ENCODE results near the gene LETM1. TPM values are rescaled to one million over a fixed set of nuclear protein-coding genes. Genes with fewer than 3 reads are reported as not detected.

LETM1 gene
- total RNA-seq, 2 donors from 2014 or later: 37.2 to 50.5 TPM

DNA sequence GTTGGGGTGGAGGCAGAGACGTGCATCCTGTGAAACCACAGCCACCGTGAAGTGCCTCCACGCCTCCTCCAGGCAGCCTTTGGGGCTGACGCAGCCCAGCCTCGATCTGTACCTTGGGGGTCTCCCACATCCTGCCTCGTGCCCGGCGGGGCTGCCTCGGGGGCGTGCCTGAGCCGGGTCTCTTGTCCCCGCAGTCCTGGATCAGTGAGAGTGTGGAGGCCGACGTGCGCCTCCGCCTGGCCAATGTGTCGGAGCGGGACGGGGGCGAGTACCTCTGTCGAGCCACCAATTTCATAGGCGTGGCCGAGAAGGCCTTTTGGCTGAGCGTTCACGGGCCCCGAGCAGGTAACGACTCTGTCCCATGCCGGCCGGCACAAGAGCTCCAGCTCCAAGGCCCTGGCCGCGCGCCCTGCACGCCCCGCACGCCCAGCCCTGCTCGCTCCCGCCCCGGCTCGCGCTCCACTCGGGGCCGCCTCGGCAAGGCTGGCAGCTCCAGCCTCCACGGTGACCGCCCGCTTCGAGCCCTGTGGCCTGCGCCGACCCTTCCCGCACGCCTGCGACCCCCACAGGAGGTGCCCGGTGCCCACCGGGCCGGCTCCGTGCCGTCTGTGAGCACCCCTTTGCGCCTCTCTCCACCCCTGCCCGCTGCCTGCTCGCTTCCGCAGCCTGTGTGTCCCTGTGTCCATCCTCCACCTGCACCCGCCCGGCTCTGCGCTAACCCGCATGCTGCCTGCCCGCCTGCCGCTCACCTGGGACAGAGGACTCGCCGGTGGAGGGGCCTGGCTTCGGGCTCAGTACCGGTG, 53.0 kb downstream of the LETM1 start:
- intact Hi-C loops (cut with DNase I): no loop called here
- ATAC-seq (no peak), DNase-seq (peak; percentile 24)

- DNase-seq (peak; percentile 62), ATAC-seq (peak in 1 of 2 donors; percentile 35)
- intact Hi-C loops (cut with DNase I): no loop called here
Measured at GRCh38 chr4:1802151-1802715, 53.7 kb downstream of the LETM1 start.

- no peak for ATAC-seq
- intact Hi-C loops (cut with DNase I): no loop called here
- DNase-seq: no peak
Measured at GRCh38 chr4:1801286-1801958, 54.5 kb downstream of the LETM1 start.

GRCh38 chr4:1800805-1801204, 55.2 kb downstream of the LETM1 start:
- intact Hi-C loops (cut with DNase I): no loop called here
- ATAC-seq (no peak), DNase-seq (no peak)

- intact Hi-C loops (cut with DNase I): no loop called here
- ATAC-seq (no peak), DNase-seq (no peak)
Measured at GRCh38 chr4:1799387-1800375, 56.3 kb downstream of the LETM1 start.

- ATAC-seq: no peak
- intact Hi-C loops (cut with DNase I): no loop called here
- no peak for DNase-seq
Measured at GRCh38 chr4:1798580-1799386, 57.2 kb downstream of the LETM1 start.

- ATAC-seq (no peak), DNase-seq (no peak)
- intact Hi-C loops (cut with DNase I): no loop called here
Measured at GRCh38 chr4:1797861-1798579, 57.9 kb downstream of the LETM1 start.

DNA sequence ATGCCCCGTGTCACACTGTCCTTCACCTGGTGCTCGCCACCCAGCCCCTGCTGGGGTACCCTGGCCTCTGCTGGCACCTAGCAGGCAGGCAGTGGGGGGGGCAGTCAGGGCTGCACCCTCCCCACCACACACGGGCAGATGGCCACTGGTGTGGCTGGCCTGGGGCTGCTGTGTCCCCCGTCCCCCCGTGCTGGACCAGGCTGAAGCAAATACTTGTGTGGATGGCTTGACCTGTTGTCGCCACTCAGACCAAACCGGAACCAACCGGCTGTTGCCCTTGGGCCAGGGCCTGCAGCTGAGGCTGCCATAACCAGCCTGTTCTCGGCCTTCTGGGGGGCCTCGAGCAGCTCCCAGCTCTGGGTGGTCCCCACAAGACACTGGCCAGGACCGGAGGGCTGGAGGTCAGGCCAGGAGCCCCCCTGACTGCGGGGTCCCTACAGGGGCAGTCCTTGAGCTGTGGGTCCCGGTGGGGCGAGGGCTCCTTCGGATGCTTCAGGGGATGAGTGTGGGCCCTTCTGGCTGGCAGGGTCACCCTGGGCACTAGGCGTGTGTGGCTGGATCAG, 58.6 kb downstream of the LETM1 start:
- DNase-seq (no peak), ATAC-seq (no peak)
- intact Hi-C loops (cut with DNase I): no loop called here

GRCh38 chr4:1796486-1797204, 59.3 kb downstream of the LETM1 start:
- ATAC-seq (no peak), DNase-seq (no peak)
- intact Hi-C loops (cut with DNase I): no loop called here

GRCh38 chr4:1795299-1796195, 60.4 kb downstream of the LETM1 start:
- DNase-seq (no peak), ATAC-seq (no peak)
- intact Hi-C loops (cut with DNase I): no loop called here

- intact Hi-C loops (cut with DNase I): no loop called here
- DNase-seq (no peak), ATAC-seq (no peak)
Measured at GRCh38 chr4:1794809-1795298, 61.1 kb downstream of the LETM1 start.

DNA sequence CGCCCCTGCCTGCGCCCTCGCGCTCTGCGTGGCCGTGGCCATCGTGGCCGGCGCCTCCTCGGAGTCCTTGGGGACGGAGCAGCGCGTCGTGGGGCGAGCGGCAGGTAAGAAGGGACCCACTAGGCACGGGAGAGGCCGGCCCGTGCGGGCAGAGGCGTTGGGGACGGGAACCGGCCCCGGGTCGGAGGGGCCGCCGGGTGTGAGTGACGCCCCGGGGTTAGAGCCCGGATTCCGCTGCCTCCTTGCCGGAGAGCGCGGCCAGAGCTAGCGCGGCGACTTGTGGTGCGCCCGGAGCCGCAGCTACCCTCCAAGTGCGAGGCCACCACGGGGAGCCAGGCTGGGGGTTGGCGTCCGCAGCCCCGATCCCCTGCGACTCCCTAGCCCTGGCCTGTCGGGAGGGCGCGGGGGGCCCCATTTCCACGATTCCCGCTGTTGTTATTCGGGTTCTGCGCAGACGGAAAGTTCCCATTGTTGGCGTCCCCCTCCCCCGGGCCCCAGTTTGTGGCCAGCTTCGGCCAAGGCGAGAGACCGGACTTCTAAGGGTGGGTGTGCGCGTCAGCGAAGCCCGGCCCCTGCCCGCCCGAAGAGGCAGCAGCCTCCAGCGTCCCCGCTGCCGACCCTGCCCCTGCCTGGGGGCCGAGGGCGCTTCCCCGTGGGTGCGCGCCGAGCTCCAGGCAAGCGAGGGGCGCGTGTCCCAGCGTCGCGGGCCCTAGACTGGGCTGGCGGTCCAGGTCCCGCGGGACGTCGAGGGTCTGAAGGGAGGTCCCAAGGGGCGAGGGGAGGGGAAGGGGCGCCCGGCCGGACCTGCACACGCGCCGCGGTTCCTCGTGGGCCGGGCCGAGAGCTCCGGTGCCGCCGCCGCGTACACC, 61.8 kb downstream of the LETM1 start:
- intact Hi-C loops (cut with DNase I): no loop called here
- ATAC-seq (no peak), DNase-seq (no peak)

- intact Hi-C loops (cut with DNase I): no loop called here
- peak; percentile 11 to 28 for ATAC-seq
- DNase-seq: peak; percentile 73
Measured at GRCh38 chr4:1793496-1793840, 62.5 kb downstream of the LETM1 start.

- intact Hi-C loops (cut with DNase I): no loop called here
- ATAC-seq (peak; percentile 76 to 83), DNase-seq (peak; percentile 54)
Measured at GRCh38 chr4:1792832-1793495, 63.0 kb downstream of the LETM1 start, which contains the start of gene FGFR3. Gene FGFR3, plus strand, starts transcription at chr4:1793293. Its CDS starts 642 bp downstream, at chr4:1793935.

Data from left cardiac atrium (tissue), 4 donors.